IMR-90 (cell line): ENCODE measurements around the gene CCSER1. TPM values are rescaled to one million over a fixed set of nuclear protein-coding genes. Genes with fewer than 3 reads are reported as not detected.

ENCODE experiments used
- ATAC-seq: fragments of 200-7000 bp; cut with Tn5 transposase; 2 replicates; pipeline ENCODE4 v1.9.1; 2020; ENCODE audit warnings: low read depth, mild to moderate bottlenecking, moderate library complexity
- BruUV-seq: library from RNA; stranded (reverse); fragments of 400-500 nt; replicated peaks from 2 replicates; lab custom pipeline; 2021; lab: Mats Ljungman, UMichigan
- CTCF ChIA-PET: fragments of 300-600 bp; formaldehyde crosslinking; extraction: SDS; loops from one replicate; lab custom pipeline; 2021; ENCODE audit warnings: antibody characterized with exemption; lab: Yijun Ruan, JAX
- POLR2A ChIA-PET: fragments of 300-600 bp; sonication (Branson Sonifier 250); formaldehyde crosslinking; loops from one replicate; lab custom pipeline; 2022; ENCODE audit warnings: antibody characterized with exemption; ENCODE audit not compliant: unreplicated experiment; lab: Charles Lee
- DNase-seq: peaks from one replicate; pipeline ENCODE4 v3.0.0; 2013
- H2AFZ ChIP-seq: replicated peaks from 2 replicates; pipeline ENCODE3; 2013; ENCODE audit warnings: low read length, mild to moderate bottlenecking; ENCODE audit not compliant: poor library complexity
- H2AK5ac ChIP-seq: 2 replicates; pipeline ENCODE4 v1.6.1; 2013; ENCODE audit warnings: low read depth, low read length, inconsistent platforms
- H2AK9ac ChIP-seq: replicated peaks from 2 replicates; pipeline ENCODE3; 2013; ENCODE audit warnings: mild to moderate bottlenecking, low read depth, low read length, moderate library complexity; ENCODE audit not compliant: poor library complexity
- H2BK120ac ChIP-seq: 2 replicates; pipeline ENCODE4 v1.6.1; 2013; ENCODE audit warnings: low read depth, low read length, inconsistent platforms
- H2BK15ac ChIP-seq: 3 replicates; pipeline ENCODE4 v1.6.1; 2013; ENCODE audit warnings: low read depth, low read length, inconsistent platforms
- H2BK20ac ChIP-seq: 2 replicates; pipeline ENCODE4 v1.6.1; 2013; ENCODE audit warnings: low read depth, mild to moderate bottlenecking, inconsistent platforms, low read length, moderate library complexity
- H2BK5ac ChIP-seq: 2 replicates; pipeline ENCODE4 v1.6.1; 2013; ENCODE audit warnings: mild to moderate bottlenecking, low read depth, low read length, inconsistent platforms; ENCODE audit not compliant: poor library complexity, severe bottlenecking
- H3K14ac ChIP-seq: replicated peaks from 2 replicates; pipeline ENCODE4 v1.6.1; 2013; ENCODE audit warnings: low read depth, low read length, inconsistent platforms
- H3K18ac ChIP-seq: 2 replicates; pipeline ENCODE4 v1.6.1; 2013; ENCODE audit warnings: low read depth, low read length, control low read depth
- H3K23ac ChIP-seq: 2 replicates; pipeline ENCODE4 v1.6.1; 2013; ENCODE audit warnings: low read depth, low read length, inconsistent platforms
- H3K27ac ChIP-seq: 2 replicates; pipeline ENCODE4 v1.5.1; 2013; ENCODE audit warnings: mild to moderate bottlenecking, control low read depth, low read length; ENCODE audit not compliant: insufficient read depth
- H3K27me3 ChIP-seq: 2 replicates; pipeline ENCODE4 v1.6.1; 2013; ENCODE audit warnings: low read length; ENCODE audit not compliant: control insufficient read depth, insufficient read depth
- H3K36me3 ChIP-seq: 2 replicates; pipeline ENCODE4 v1.6.1; 2013; ENCODE audit warnings: low read length, mixed read lengths; ENCODE audit not compliant: control insufficient read depth, insufficient read depth
- H3K4ac ChIP-seq: 2 replicates; pipeline ENCODE4 v1.6.1; 2013; ENCODE audit warnings: low read depth, low read length, inconsistent platforms
- H3K4me1 ChIP-seq: 2 replicates; pipeline ENCODE4 v1.6.1; 2013; ENCODE audit warnings: low read length, mixed read lengths; ENCODE audit not compliant: control insufficient read depth, insufficient read depth
- H3K4me2 ChIP-seq: 2 replicates; pipeline ENCODE4 v1.6.1; 2013; ENCODE audit warnings: low read depth, mild to moderate bottlenecking, control low read depth, low read length, moderate library complexity
- H3K4me3 ChIP-seq: 2 replicates; pipeline ENCODE4 v1.5.1; 2013; ENCODE audit warnings: low read depth, mild to moderate bottlenecking, control low read depth, low read length, moderate library complexity; ENCODE audit not compliant: insufficient read depth
- H3K56ac ChIP-seq: 2 replicates; pipeline ENCODE4 v1.6.1; 2013; ENCODE audit warnings: low read length, inconsistent platforms; ENCODE audit not compliant: insufficient read depth; ENCODE audit errors: extremely low read depth
- H3K79me1 ChIP-seq, 2 experiments: 2 replicates each; pipeline ENCODE4 v1.6.1; 2013; ENCODE audit warnings: low read length in 2 of 2, inconsistent platforms in 1 of 2, low read depth in 1 of 2
- H3K9ac ChIP-seq: 2 replicates; pipeline ENCODE4 v1.6.1; 2013; ENCODE audit warnings: low read depth, low read length, control low read depth
- H3K9me1 ChIP-seq: 2 replicates; pipeline ENCODE4 v1.6.1; 2013; ENCODE audit warnings: low read length, inconsistent platforms; ENCODE audit not compliant: insufficient read depth
- H3K9me3 ChIP-seq: 2 replicates; pipeline ENCODE4 v1.6.1; 2013; ENCODE audit warnings: low read length; ENCODE audit not compliant: control insufficient read depth, insufficient read depth
- H4K20me1 ChIP-seq: 2 replicates; pipeline ENCODE4 v1.6.1; 2013; ENCODE audit warnings: low read length, inconsistent platforms; ENCODE audit not compliant: insufficient read depth
- H4K5ac ChIP-seq: 2 replicates; pipeline ENCODE4 v1.6.1; 2013; ENCODE audit warnings: mild to moderate bottlenecking, low read depth, low read length, control low read depth
- H4K8ac ChIP-seq, 2 experiments: 2 replicates each; pipeline ENCODE4 v1.6.1; 2013; ENCODE audit warnings: low read depth in 2 of 2, low read length in 2 of 2, control low read depth in 1 of 2, inconsistent platforms in 1 of 2
- H4K91ac ChIP-seq: 2 replicates; pipeline ENCODE4 v1.6.1; 2013; ENCODE audit warnings: low read depth, low read length, inconsistent platforms; ENCODE audit not compliant: insufficient read depth
- BHLHE40 ChIP-seq: fragments of 150-350 bp; IDR thresholded peaks from 2 replicates; pipeline ENCODE4 v1.6.1; 2016; ENCODE audit warnings: mild to moderate bottlenecking, low read depth, low read length
- CEBPB ChIP-seq: IDR thresholded peaks from 2 replicates; pipeline ENCODE4 v1.6.1; 2012; ENCODE audit warnings: low read depth, low read length, improper control_type of control experiment
- CHD1 ChIP-seq: IDR thresholded peaks from 2 replicates; pipeline ENCODE4 v1.6.1; 2012; ENCODE audit warnings: low read depth, low read length, improper control_type of control experiment
- FOS ChIP-seq: fragments of 150-350 bp; IDR thresholded peaks from 2 replicates; pipeline ENCODE4 v1.6.1; 2016; ENCODE audit warnings: low read depth, low read length
- MAFK ChIP-seq: IDR thresholded peaks from 2 replicates; pipeline ENCODE4 v1.6.1; 2012; ENCODE audit warnings: low read depth, low read length, improper control_type of control experiment
- MAZ ChIP-seq: IDR thresholded peaks from 2 replicates; pipeline ENCODE4 v1.6.1; 2012; ENCODE audit warnings: low read depth, mild to moderate bottlenecking, low read length, improper control_type of control experiment, moderate library complexity, borderline replicate concordance
- MXI1 ChIP-seq: IDR thresholded peaks from 2 replicates; pipeline ENCODE4 v1.6.1; 2012; ENCODE audit warnings: low read depth, mild to moderate bottlenecking, low read length, moderate library complexity, borderline replicate concordance
- NFE2L2 ChIP-seq: fragments of 150-350 bp; IDR thresholded peaks from 2 replicates; pipeline ENCODE4 v1.6.1; 2016; ENCODE audit warnings: low read depth, mild to moderate bottlenecking, low read length
- POLR2A ChIP-seq: IDR thresholded peaks from 2 replicates; pipeline ENCODE4 v1.6.1; 2012; ENCODE audit warnings: mild to moderate bottlenecking, low read depth, low read length
- RAD21 ChIP-seq: IDR thresholded peaks from 2 replicates; pipeline ENCODE4 v1.6.1; 2012; ENCODE audit warnings: low read length, improper control_type of control experiment
- RCOR1 ChIP-seq: IDR thresholded peaks from 2 replicates; pipeline ENCODE4 v1.6.1; 2012; ENCODE audit warnings: mild to moderate bottlenecking, low read length, improper control_type of control experiment; ENCODE audit not compliant: insufficient replicate concordance
- RFX5 ChIP-seq: IDR thresholded peaks from 2 replicates; pipeline ENCODE4 v1.8.0; 2012; ENCODE audit warnings: low read depth, mild to moderate bottlenecking, low read length, moderate library complexity
- SMC3 ChIP-seq: fragments of 150-350 bp; IDR thresholded peaks from 2 replicates; pipeline ENCODE4 v1.6.1; 2016; ENCODE audit warnings: low read depth, mild to moderate bottlenecking, antibody characterized with exemption, low read length, moderate library complexity
- dilution Hi-C: fragments of 300-500 bp; cut with HindIII; formaldehyde crosslinking; loops from one replicate; pipeline ENCODE4 v1.14.3; 2018; ENCODE audit warnings: low sequenced_read_pairs; ENCODE audit not compliant: unreplicated experiment
- in situ Hi-C: fragments of 300-500 bp; cut with MboI; formaldehyde crosslinking; loops from 3 replicates; pipeline ENCODE4 v1.14.3; 2019; ENCODE audit warnings: low sequenced_read_pairs, inconsistent platforms, mixed read lengths
- intact Hi-C: fragments of 100-400 bp; cut with micrococcal nuclease; formaldehyde crosslinking; loops from 2 replicates; pipeline ENCODE4 v1.10.0; 2022
- polyA plus RNA-seq, 3 experiments: library from polyadenylated mRNA; depleted of rRNA; stranded (reverse); fragments of >200 nt; gene quantifications; 2 replicates each; pipeline ENCODE4 v1.2.3, GENCODE V29; 2012; ENCODE audit warnings: low replicate concordance in 1 of 3
- total RNA-seq: library from RNA; depleted of rRNA; stranded (reverse); fragments of >200 nt; gene quantifications from 2 replicates; pipeline ENCODE4 v1.2.3, GENCODE V29; 2012
- TF ChIP-seq, protein P1 (sequence below): fragments of 150-350 bp; IDR thresholded peaks from 2 replicates; pipeline ENCODE4 v1.6.1; 2017; ENCODE audit warnings: mild to moderate bottlenecking, antibody characterized with exemption, low read length, low read depth
- TF ChIP-seq, protein P2 (sequence below): fragments of 150-350 bp; IDR thresholded peaks from 2 replicates; pipeline ENCODE4 v1.6.1; 2016; ENCODE audit warnings: low read depth, mild to moderate bottlenecking, low read length, moderate library complexity, borderline replicate concordance
- TF ChIP-seq, protein P3 (sequence below): conservative IDR thresholded peaks from 2 replicates; pipeline ENCODE4 v1.5.1; 2012; ENCODE audit warnings: mild to moderate bottlenecking, low read depth, low read length, improper control_type of control experiment

CCSER1 gene
- total and polyA plus RNA-seq, 2 of the 4 experiments (the other 2 are of a cell fraction) = not detected

DNA sequence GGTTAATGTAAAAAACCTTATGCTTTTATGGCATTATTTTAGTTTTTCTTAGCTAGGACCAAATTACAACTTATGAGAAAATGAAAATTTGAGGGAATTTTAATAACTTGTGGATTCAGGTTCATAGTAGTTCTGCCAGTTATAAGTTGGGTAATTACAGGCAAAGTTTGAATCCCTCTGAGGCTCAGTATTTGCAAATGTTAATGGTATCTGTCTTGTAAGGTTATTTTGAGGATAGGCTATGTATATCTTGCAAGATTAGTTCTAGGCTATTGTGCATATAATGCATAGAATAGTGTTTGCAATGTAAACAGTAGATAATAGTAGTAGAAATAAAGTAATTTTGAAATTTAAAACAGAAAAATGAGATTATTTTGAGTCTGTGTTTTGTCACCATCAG is 44.7 kb upstream of the CCSER1 start:
- Histone ChIP-seq H3K9ac (no peak overlapping the region), H3K23ac (no peak overlapping the region), H3K4me3 (no peak overlapping the region), H3K4me2 (no peak overlapping the region), H4K20me1 (no peaks in the 10 kb centered on the region), H4K8ac (no peak overlapping the region), H2BK20ac (no peak overlapping the region), H2AK9ac (no peak overlapping the region), H3K9me1 (no peaks in the 10 kb centered on the region), H3K27ac (no peak overlapping the region), H3K36me3 (no peaks in the 10 kb centered on the region), H3K4me1 (no peaks in the 10 kb centered on the region), H4K5ac (no peak overlapping the region), H2BK120ac (no peak overlapping the region), H3K4ac (no peak overlapping the region), H3K27me3 (no peaks in the 10 kb centered on the region), H2BK5ac (no peak overlapping the region), H3K79me1 (no peaks in the 10 kb centered on the region), H3K18ac (no peak overlapping the region), H4K91ac (no peak overlapping the region), H3K14ac (no peak overlapping the region), H2AFZ (no peak overlapping the region), H3K56ac (no peak overlapping the region), H2BK15ac (no peak overlapping the region), H2AK5ac (no peak overlapping the region), H3K9me3 (no peaks in the 10 kb centered on the region)
- POLR2A ChIA-PET = no interaction called here
- TF ChIP-seq POLR2A (no peak), MAZ (no peak), RFX5 (no peak), CHD1 (no peak), FOS (no peak), NFE2L2 (no peak), BHLHE40 (no peak), SMC3 (no peak), RAD21 (no peak), RCOR1 (no peak), MAFK (no peak), MXI1 (no peak), CEBPB (no peak)
- TF ChIP-seq, protein P1, sequence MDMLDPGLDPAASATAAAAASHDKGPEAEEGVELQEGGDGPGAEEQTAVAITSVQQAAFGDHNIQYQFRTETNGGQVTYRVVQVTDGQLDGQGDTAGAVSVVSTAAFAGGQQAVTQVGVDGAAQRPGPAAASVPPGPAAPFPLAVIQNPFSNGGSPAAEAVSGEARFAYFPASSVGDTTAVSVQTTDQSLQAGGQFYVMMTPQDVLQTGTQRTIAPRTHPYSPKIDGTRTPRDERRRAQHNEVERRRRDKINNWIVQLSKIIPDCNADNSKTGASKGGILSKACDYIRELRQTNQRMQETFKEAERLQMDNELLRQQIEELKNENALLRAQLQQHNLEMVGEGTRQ = no peak
- TF ChIP-seq, protein P2, sequence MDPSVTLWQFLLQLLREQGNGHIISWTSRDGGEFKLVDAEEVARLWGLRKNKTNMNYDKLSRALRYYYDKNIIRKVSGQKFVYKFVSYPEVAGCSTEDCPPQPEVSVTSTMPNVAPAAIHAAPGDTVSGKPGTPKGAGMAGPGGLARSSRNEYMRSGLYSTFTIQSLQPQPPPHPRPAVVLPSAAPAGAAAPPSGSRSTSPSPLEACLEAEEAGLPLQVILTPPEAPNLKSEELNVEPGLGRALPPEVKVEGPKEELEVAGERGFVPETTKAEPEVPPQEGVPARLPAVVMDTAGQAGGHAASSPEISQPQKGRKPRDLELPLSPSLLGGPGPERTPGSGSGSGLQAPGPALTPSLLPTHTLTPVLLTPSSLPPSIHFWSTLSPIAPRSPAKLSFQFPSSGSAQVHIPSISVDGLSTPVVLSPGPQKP = no peak
- TF ChIP-seq, protein P3, sequence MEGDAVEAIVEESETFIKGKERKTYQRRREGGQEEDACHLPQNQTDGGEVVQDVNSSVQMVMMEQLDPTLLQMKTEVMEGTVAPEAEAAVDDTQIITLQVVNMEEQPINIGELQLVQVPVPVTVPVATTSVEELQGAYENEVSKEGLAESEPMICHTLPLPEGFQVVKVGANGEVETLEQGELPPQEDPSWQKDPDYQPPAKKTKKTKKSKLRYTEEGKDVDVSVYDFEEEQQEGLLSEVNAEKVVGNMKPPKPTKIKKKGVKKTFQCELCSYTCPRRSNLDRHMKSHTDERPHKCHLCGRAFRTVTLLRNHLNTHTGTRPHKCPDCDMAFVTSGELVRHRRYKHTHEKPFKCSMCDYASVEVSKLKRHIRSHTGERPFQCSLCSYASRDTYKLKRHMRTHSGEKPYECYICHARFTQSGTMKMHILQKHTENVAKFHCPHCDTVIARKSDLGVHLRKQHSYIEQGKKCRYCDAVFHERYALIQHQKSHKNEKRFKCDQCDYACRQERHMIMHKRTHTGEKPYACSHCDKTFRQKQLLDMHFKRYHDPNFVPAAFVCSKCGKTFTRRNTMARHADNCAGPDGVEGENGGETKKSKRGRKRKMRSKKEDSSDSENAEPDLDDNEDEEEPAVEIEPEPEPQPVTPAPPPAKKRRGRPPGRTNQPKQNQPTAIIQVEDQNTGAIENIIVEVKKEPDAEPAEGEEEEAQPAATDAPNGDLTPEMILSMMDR = no peak
- DNase-seq (no peak), ATAC-seq (no peak)
- in situ Hi-C loops (no loop called here), intact Hi-C loops (no loop called here), dilution Hi-C loops (no loop called here)
- BruUV-seq = no TSS peak
- CTCF ChIA-PET = no interaction called here
